ENCODE measurements around the gene TMEM178B.

DNA sequence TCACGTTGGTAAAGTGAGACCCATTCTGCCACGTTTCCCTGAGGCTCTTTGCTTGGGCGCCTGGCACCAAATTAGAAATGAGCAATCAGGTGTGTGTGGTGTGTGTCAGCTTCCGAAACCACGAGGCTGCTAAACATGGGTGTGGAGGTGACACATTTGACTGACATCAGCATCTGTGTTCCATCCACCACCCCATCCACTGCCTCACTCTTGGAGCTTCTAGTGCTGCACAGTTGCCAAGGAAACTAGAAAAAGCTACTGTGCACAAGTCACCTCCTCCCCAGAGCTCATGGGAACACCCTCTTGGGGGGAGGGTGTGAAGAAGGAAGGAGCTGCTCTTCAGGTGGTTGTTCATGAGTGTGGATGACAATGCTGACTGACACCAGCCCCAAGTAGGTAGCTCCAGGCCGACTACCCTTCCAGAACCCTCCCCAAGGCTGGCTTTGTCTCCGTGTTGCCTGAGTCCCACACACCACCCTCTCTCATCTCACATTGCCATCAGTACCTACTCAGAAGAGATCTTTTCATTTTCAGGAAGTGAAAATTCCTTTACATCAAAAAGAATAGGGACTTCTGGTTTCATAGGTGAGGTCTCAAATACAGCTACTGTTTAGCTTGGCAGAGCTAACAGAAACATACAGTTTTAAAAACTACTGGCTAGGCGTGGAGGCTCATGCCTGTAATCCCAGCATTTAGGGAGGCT lies 152.2 kb downstream of the TMEM178B start:
- TF ChIP-seq, protein P1, sequence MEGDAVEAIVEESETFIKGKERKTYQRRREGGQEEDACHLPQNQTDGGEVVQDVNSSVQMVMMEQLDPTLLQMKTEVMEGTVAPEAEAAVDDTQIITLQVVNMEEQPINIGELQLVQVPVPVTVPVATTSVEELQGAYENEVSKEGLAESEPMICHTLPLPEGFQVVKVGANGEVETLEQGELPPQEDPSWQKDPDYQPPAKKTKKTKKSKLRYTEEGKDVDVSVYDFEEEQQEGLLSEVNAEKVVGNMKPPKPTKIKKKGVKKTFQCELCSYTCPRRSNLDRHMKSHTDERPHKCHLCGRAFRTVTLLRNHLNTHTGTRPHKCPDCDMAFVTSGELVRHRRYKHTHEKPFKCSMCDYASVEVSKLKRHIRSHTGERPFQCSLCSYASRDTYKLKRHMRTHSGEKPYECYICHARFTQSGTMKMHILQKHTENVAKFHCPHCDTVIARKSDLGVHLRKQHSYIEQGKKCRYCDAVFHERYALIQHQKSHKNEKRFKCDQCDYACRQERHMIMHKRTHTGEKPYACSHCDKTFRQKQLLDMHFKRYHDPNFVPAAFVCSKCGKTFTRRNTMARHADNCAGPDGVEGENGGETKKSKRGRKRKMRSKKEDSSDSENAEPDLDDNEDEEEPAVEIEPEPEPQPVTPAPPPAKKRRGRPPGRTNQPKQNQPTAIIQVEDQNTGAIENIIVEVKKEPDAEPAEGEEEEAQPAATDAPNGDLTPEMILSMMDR (IDR thresholded peaks at IDR 0.05; ENCODE audit: low read depth, low read length, poor library complexity, severe bottlenecking) = no peak
- no peak for TF ChIP-seq EZH2phosphoT487 (IDR thresholded peaks at IDR 0.05; ENCODE audit: borderline replicate concordance, low read length)

Data from DOHH2 (cell line).